CD14-positive monocyte (primary cell): Measurements from ENCODE around the gene DOC2A. TPM values are rescaled to one million over a fixed set of nuclear protein-coding genes. Genes with fewer than 3 reads are reported as not detected.

Source experiments
- DNase-seq, 3 donors: peaks; one replicate each; pipeline ENCODE4 v3.0.0-alpha.2; 2011 to 2022
- H2AFZ ChIP-seq: 2 replicates; pipeline ENCODE4 v1.6.0; 2012; ENCODE audit warnings: mild to moderate bottlenecking, low read depth, low read length, inconsistent platforms; ENCODE audit not compliant: insufficient read depth, poor library complexity, severe bottlenecking
- H3K27ac ChIP-seq, 2 donors: 1 replicate in 1 of 2; 2 replicates in 1 of 2; pipeline ENCODE4 v1.5.1; 2012 to 2013; ENCODE audit warnings: low read length in 2 of 2, control low read depth in 1 of 2, inconsistent platforms in 1 of 2, low read depth in 1 of 2, mild to moderate bottlenecking in 1 of 2
- H3K27me3 ChIP-seq, 2 donors: one replicate each; pipeline versions ENCODE4 v1.6.0 to v1.6.1; 2011 to 2013; ENCODE audit warnings: low read length in 2 of 2; ENCODE audit not compliant: control insufficient read depth in 2 of 2, insufficient read depth in 2 of 2
- H3K36me3 ChIP-seq, 2 donors: replicated peaks in 1 of 2; 1 replicate in 1 of 2; 2 replicates in 1 of 2; pipeline versions ENCODE4 v1.5.1 to v1.6.1; 2012 to 2013; ENCODE audit warnings: low read length in 2 of 2, control low read depth in 1 of 2, inconsistent platforms in 1 of 2, mild to moderate bottlenecking in 1 of 2; ENCODE audit not compliant: insufficient read depth in 2 of 2, control insufficient read depth in 1 of 2
- H3K4me1 ChIP-seq, 2 donors: 1 replicate in 1 of 2; 2 replicates in 1 of 2; pipeline versions ENCODE4 v1.5.1 to v1.6.1; 2012 to 2013; ENCODE audit warnings: low read length in 2 of 2, control low read depth in 1 of 2, inconsistent platforms in 1 of 2, mild to moderate bottlenecking in 1 of 2, moderate library complexity in 1 of 2; ENCODE audit not compliant: insufficient read depth in 2 of 2, control insufficient read depth in 1 of 2
- H3K4me2 ChIP-seq: replicated peaks from 2 replicates; pipeline ENCODE3; 2012; ENCODE audit warnings: low read length, moderate library complexity, mild to moderate bottlenecking; ENCODE audit not compliant: poor library complexity, severe bottlenecking; ENCODE audit errors: extremely low read depth
- H3K4me3 ChIP-seq, 3 experiments: fragments of 200-600 bp in 1 of 3; sonication (generic) in 1 of 3; replicated peaks in 1 of 3; 1 replicate in 2 of 3; 2 replicates in 1 of 3; pipeline ENCODE4 v1.5.1; 2011 to 2013; ENCODE audit warnings: low read length in 3 of 3, mild to moderate bottlenecking in 3 of 3, control low read depth in 2 of 3, low read depth in 2 of 3, inconsistent platforms in 1 of 3, moderate library complexity in 1 of 3
- H3K79me2 ChIP-seq: 2 replicates; pipeline ENCODE4 v1.6.0; 2012; ENCODE audit warnings: mild to moderate bottlenecking, control low read depth, inconsistent platforms, low read length, moderate library complexity; ENCODE audit not compliant: insufficient read depth
- H3K9ac ChIP-seq: 2 replicates; pipeline ENCODE4 v1.6.0; 2017; ENCODE audit warnings: low read length, mild to moderate bottlenecking; ENCODE audit not compliant: insufficient read depth, poor library complexity, severe bottlenecking
- H3K9me3 ChIP-seq, 2 donors: replicated peaks in 1 of 2; 1 replicate in 1 of 2; 2 replicates in 1 of 2; pipeline versions ENCODE4 v1.5.1 to v1.6.1; 2012 to 2013; ENCODE audit warnings: low read length in 2 of 2, control low read depth in 1 of 2; ENCODE audit not compliant: control insufficient read depth in 1 of 2, insufficient read depth in 1 of 2
- H4K20me1 ChIP-seq: 2 replicates; pipeline ENCODE4 v1.6.0; 2012; ENCODE audit warnings: mild to moderate bottlenecking, low read length, control low read depth, moderate library complexity; ENCODE audit not compliant: insufficient read depth
- H3K27ac Mint-ChIP-seq, 7 donors: one replicate each; pipeline ENCODE4 v1.8.0; 2020; ENCODE audit warnings: mild to moderate bottlenecking in 7 of 7, mixed read lengths in 7 of 7, moderate library complexity in 6 of 7, inconsistent platforms in 2 of 7
- H3K27me3 Mint-ChIP-seq, 3 donors: one replicate each; pipeline ENCODE4 v1.8.0; 2021 to 2022; ENCODE audit warnings: low read depth in 3 of 3, mild to moderate bottlenecking in 3 of 3, mixed read lengths in 3 of 3, moderate library complexity in 3 of 3, inconsistent platforms in 1 of 3
- H3K36me3 Mint-ChIP-seq, 2 donors: one replicate each; pipeline ENCODE4 v1.8.0; 2020; ENCODE audit warnings: mixed read lengths in 2 of 2, inconsistent platforms in 1 of 2, mild to moderate bottlenecking in 1 of 2
- H3K4me1 Mint-ChIP-seq: one replicate; pipeline ENCODE4 v1.8.0; 2020; ENCODE audit warnings: mild to moderate bottlenecking, mixed read lengths
- H3K4me3 Mint-ChIP-seq, 2 donors: one replicate each; pipeline ENCODE4 v1.8.0; 2020; ENCODE audit warnings: mild to moderate bottlenecking in 2 of 2, mixed read lengths in 2 of 2, moderate library complexity in 1 of 2
- H3K9me3 Mint-ChIP-seq, 7 donors: one replicate each; pipeline ENCODE4 v1.8.0; 2020 to 2022; ENCODE audit warnings: mixed read lengths in 7 of 7, mild to moderate bottlenecking in 6 of 7, moderate library complexity in 6 of 7, inconsistent platforms in 2 of 7
- WGBS: methylation state at CpG from one replicate; pipeline ENCODE4 v1.1.5; 2013; ENCODE audit warnings: missing lambda C conversion rate; ENCODE audit not compliant: insufficient coverage; 5-methylcytosine and 5-hydroxymethylcytosine counted together
- intact Hi-C, 2 donors: fragments of 100-400 bp; cut with micrococcal nuclease; formaldehyde crosslinking; loops; one replicate each; pipeline versions ENCODE4 v1.15.0 to v1.15.1; 2023
- polyA plus RNA-seq, 3 donors: library from polyadenylated mRNA; depleted of rRNA in 1 of 3; unstranded in 2 of 3; stranded (reverse) in 1 of 3; fragments of 300-500 nt in 2 of 3; fragments of >200 nt in 1 of 3; fragmentation: Illumina TruSeq in 2 of 3; gene quantifications; 1 replicate in 2 of 3; 2 replicates in 1 of 3; pipeline ENCODE4 v1.2.3, GENCODE V29; 2012 to 2021
- TF ChIP-seq, protein P1 (sequence below): fragments of 200-600 bp; IDR thresholded peaks from one replicate; pipeline ENCODE4 v1.8.0; 2022; ENCODE audit warnings: antibody characterized with exemption, mild to moderate bottlenecking

The DOC2A gene
- polyA plus RNA-seq, 3 donors = 0.23 to 3.7 (median 0.66) TPM

DNA sequence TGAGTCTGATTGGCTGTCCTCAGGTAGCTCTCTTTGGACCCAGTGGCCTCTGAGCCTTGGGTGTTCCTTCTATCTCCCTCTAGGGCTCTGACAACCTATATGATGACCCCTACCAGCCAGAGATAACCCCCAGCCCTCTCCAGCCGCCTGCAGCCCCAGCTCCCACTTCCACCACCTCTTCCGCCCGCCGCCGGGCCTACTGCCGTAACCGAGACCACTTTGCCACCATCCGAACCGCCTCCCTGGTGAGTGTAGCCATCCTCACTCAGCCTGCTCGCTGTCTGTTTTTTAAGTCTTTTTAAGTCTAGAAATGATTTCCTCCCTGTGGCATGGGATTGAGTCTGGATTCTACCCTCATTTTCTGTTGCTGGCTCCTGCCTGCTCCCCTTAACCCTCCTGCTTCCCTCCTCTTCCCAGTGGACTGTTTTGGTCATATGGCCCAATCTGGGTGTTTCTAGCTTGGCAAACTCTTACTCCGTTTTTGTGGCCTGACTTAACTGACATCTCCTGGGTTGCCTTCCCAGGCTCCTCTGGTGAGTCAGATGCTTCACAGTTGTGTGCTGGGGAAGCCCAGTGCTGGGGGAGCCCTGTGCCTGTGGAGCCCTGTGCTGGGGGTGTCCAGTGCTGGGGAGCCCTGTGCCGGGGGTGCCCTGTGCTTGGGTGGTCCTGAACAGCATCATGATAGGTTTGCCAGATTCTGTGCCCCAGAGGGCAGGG lies 27.2 kb downstream of the DOC2A start:
- no peak for DNase-seq
- Mint-ChIP-seq H3K9me3 (peaks cover 0 to 2% (median 0%) of the 10 kb centered on the region in 7 donors), H3K36me3 (peaks cover 87 to 94% of the 10 kb centered on the region in 2 donors), H3K4me3 (no peak overlapping the region), H3K27me3 (peaks cover 0 to 2% (median 0%) of the 10 kb centered on the region in 3 donors), H3K27ac (peak overlapping the region in 1 of 7 donors; percentile 45), H3K4me1 (no peaks in the 10 kb centered on the region)
- Histone ChIP-seq H2AFZ (no peak overlapping the region), H3K36me3 (peaks cover 100% of the 10 kb centered on the region in 2 donors), H3K4me1 (no peaks in the 10 kb centered on the region), H4K20me1 (peaks cover 19% of the 10 kb centered on the region), H3K27me3 (no peaks in the 10 kb centered on the region), H3K9me3 (no peaks in the 10 kb centered on the region), H3K4me2 (no peak overlapping the region), H3K9ac (no peak overlapping the region), H3K27ac (no peak overlapping the region), H3K79me2 (no peaks in the 10 kb centered on the region), H3K4me3 (no peak overlapping the region)
- WGBS = 89% methylated on average over 5 of the region's 12 CpGs
- intact Hi-C loops = no loop called here
- TF ChIP-seq, protein P1, sequence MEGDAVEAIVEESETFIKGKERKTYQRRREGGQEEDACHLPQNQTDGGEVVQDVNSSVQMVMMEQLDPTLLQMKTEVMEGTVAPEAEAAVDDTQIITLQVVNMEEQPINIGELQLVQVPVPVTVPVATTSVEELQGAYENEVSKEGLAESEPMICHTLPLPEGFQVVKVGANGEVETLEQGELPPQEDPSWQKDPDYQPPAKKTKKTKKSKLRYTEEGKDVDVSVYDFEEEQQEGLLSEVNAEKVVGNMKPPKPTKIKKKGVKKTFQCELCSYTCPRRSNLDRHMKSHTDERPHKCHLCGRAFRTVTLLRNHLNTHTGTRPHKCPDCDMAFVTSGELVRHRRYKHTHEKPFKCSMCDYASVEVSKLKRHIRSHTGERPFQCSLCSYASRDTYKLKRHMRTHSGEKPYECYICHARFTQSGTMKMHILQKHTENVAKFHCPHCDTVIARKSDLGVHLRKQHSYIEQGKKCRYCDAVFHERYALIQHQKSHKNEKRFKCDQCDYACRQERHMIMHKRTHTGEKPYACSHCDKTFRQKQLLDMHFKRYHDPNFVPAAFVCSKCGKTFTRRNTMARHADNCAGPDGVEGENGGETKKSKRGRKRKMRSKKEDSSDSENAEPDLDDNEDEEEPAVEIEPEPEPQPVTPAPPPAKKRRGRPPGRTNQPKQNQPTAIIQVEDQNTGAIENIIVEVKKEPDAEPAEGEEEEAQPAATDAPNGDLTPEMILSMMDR = no peak

DNA sequence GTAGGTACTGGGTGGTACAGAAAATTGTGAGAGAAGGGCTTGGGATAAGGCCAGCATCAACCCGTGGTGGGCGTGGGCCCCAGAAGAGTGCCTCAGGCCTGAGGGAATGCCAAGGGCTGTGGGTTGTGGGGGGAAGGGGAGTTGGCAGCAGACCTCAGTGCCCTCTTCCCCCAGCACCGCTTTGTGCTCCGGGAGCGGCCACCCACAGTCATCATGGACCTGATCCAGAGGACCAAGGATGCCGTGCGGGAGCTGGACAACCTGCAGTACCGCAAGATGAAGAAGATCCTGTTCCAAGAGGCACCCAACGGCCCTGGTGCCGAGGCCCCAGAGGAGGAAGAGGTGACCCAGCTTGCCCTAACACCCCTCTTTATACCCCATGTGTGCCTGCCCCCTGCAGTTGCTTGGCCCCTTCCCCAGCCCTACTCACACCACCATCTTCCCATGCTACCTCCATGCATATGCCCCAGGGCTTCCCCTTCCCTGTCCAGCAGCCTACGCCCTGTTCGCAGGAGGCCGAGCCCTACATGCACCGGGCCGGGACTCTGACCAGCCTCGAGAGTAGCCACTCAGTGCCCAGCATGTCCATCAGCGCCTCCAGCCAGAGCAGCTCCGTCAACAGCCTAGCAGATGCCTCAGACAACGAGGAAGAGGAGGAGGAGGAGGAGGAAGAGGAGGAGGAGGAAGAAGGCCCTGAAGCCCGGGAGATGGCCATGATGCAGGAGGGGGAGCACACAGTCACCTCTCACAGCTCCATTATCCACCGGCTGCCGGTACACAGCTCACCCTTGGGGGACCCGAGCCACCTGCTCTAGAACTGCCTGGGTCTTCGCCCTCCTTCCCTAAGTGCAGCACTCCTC lies 28.0 kb downstream of the DOC2A start:
- no peak for DNase-seq
- WGBS = over 99% methylated on average over 16 of the region's 24 CpGs
- H3K36me3 ChIP-seq = peaks cover 100% of the 10 kb centered on the region in 2 donors
- TF ChIP-seq, protein P1 = no peak
- H4K20me1 ChIP-seq = peaks cover 22% of the 10 kb centered on the region
- no peaks in the 10 kb centered on the region for H3K9me3 ChIP-seq
- no peak overlapping the region for H3K4me3 ChIP-seq
- Mint-ChIP-seq H3K9me3 (peaks cover 0 to 2% (median 0%) of the 10 kb centered on the region in 7 donors), H3K4me1 (no peaks in the 10 kb centered on the region), H3K27ac (peak overlapping the region in 3 of 7 donors; percentile 3 to 71 (median 10)), H3K27me3 (peaks cover 0 to 2% (median 0%) of the 10 kb centered on the region in 3 donors), H3K36me3 (peaks cover 87 to 94% of the 10 kb centered on the region in 2 donors), H3K4me3 (no peak overlapping the region)
- H3K79me2 ChIP-seq = peaks cover 6% of the 10 kb centered on the region
- intact Hi-C loops = no loop called here
- no peak overlapping the region for H3K4me2 ChIP-seq
- H2AFZ ChIP-seq = no peak overlapping the region
- H3K27ac ChIP-seq = no peak overlapping the region
- no peaks in the 10 kb centered on the region for H3K27me3 ChIP-seq
- no peak overlapping the region for H3K9ac ChIP-seq
- no peaks in the 10 kb centered on the region for H3K4me1 ChIP-seq
